Fibroblast of upper back skin (primary cell): ENCODE measurements around the gene ZNF101.
"Not testable (repeated sequence)": the region's sequence is repeated elsewhere in the genome, so short reads cannot be mapped to it uniquely, and the experiment has no call there.

Source experiments
- DNase-seq: peaks from one replicate; pipeline ENCODE4 v3.0.0-alpha.2; 2013

Gene ZNF101

GRCh38 chr19:19662344-19662743 is 6.3 kb upstream of the ZNF101 start:
- no peak for DNase-seq

- no peak for DNase-seq
These were observed 5.8 kb upstream of the ZNF101 start for GRCh38 chr19:19662871-19663255.

DNA sequence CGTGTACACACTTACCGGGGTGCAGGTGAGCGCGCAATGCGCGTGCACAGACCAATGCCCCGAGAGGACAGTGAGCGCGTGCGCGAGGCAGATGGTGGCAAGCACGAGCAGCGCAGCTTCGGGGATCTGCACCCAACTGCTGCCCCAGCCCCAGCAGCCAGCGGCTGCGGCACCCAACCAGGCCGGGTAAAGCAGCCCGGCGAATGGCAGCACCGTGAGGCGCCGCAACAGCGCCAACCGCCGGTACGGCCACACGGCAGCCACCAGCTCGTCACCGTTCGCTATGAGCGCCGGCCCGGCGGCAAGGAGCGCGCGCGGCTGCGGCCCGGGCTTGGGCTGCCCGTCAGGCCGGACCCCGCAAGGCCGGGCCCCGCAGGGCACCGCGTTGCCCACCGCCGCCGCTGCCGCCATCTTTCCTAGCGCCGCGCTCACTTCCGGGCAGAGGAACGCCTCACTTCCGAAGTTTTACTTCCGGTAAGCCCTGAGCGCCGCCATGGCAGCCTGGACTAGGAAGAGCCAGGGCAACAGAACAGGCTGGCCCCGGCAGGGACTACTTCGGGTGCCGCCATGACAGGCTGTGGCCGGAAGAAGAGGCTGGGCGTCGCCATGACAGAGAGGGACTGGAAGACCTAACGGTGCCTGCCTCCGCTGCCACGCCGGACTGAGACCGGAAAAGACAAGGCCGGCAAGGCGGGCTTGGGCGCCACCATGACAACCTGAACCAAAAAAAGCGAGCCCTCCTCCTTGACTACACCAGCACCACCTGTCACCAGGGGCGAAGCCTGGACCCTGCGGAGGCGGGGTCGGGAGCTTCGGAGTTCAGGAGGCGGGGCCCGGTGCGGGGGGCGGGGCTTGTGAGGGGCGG is 5.2 kb upstream of the ZNF101 start, which contains the start of gene ATP13A1:
Gene ATP13A1, minus strand, starts transcription at position 421 of the 865 bp plus-strand sequence. Its CDS starts 10 bp downstream, at position 411.
- DNase-seq: peak; percentile 98

DNA sequence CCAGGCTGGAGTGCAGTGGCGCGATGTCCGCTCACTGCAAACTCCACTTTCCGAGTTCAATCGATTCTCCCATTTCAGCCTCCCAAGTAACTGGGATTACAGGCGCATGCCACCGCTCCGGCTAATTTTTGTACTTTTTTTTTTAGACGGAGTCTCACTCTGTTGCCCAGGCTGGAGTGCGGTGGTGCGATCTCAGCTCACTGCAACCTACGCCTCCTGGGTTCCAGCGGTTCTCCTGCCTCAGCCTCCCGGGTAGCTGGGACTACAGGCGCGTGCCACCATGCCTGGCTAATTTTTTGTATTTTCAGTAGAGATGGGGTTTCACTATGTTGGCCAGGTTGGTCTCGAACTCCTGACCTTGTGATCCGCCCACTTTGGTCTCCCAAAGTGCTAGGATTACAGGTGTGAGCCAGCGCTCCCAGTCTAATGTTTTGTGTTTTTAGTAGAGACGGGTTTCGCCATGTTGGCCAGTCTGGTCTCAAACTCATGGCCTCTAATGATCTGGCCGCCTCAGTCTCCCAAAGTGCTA is 3.2 kb upstream of the ZNF101 start:
- not testable (repeated sequence) for DNase-seq

DNA sequence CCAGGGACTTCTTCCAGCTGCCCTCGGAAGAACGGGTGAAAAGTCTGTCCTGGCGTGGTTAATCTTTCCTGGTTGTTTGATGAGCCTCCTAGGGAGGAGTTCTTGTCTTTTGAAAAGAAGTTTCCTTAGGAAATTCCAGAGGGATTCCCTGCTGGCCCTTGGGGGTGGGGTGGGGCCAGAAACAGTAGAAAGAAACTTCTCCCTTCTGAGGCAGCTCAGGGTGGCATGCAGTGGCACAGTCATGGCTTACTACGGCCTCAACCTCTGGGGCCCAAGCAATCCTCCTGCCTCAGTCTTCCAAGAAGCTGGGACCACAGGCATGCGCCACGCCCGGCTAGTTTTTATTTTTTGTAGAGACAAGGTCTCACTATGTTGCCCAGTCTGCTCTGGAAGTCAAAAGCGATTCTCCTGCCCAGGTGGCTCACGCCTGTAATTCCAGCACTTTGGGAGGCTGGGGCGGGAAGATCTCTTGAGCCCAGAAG is 1.5 kb downstream of the ZNF101 start:
- no peak for DNase-seq

DNA sequence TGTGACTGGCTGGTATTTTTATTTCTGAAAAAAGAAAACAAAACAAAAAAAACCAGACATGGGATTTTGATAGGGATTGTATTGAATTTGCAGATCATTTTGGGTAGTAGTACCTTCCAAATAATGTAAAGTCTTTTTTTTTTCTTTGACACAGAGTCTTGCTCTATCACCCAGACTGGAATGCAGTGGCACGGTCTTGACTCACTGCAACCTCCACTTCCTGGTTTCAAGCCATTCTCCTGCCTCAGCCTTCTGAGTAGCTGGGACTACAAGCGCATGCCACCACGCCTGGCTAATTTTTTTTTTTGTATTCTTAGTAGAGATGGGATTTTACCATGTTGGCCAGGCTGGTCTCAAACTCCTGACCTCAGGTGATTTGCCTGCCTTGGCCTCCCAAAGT is 4.2 kb downstream of the ZNF101 start:
- no peak for DNase-seq

DNA sequence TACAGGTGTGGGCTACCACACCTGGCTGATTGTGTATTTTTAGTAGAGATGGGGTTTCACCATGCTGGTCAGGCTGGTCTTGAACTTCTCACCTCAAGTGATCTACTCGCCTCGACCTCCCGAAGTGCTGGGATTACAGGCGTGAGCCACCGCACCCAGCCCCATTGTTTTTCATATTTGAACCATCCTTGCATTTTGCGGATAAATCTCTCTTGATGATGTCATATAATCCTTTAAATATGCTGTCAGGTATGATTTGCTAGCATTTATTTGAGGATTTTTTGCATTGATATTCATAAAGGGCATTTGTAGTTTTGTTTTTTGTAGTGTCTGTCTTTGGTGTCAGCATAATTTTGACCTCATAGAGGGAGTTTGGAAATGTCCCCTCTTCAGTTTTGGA is 5.7 kb downstream of the ZNF101 start:
- no peak for DNase-seq

DNA sequence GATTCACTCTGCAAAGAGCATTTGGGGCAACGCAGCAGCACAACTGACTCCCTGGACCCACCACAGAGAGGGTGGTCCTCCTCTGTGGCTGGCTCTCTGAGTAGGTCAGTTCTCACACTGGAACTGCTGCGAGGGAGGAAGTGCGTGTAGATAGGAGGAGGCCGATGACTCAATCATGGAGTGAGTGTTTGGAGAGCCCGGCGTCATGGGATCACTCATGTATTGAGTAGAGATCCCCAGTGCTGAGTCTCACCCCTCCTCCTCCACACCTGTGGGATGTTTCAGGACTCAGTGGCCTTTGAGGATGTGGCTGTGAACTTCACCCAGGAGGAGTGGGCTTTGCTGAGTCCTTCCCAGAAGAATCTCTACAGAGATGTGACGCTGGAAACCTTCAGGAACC is 8.9 kb downstream of the ZNF101 start:
- DNase-seq: no peak

DNA sequence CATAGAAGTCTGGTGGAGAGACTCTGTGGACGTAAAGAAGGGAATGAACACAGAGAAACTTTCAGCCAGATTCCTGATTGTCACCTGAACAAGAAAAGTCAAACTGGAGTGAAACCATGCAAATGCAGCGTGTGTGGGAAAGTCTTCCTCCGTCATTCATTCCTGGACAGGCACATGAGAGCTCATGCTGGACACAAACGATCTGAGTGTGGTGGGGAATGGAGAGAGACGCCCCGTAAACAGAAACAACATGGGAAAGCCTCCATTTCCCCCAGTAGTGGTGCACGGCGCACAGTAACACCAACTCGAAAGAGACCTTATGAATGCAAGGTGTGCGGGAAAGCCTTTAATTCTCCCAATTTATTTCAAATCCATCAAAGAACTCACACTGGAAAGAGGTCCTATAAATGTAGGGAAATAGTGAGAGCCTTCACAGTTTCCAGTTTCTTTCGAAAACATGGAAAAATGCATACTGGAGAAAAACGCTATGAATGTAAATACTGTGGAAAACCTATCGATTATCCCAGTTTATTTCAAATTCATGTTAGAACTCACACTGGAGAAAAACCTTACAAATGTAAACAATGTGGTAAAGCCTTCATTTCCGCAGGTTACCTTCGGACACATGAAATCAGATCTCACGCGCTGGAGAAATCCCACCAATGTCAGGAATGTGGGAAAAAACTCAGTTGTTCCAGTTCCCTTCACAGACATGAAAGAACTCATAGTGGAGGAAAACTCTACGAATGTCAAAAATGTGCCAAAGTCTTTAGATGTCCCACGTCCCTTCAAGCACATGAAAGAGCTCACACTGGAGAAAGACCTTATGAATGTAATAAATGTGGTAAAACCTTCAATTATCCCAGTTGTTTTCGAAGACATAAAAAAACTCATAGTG is 10.8 kb downstream of the ZNF101 start:
- no peak for DNase-seq

DNA sequence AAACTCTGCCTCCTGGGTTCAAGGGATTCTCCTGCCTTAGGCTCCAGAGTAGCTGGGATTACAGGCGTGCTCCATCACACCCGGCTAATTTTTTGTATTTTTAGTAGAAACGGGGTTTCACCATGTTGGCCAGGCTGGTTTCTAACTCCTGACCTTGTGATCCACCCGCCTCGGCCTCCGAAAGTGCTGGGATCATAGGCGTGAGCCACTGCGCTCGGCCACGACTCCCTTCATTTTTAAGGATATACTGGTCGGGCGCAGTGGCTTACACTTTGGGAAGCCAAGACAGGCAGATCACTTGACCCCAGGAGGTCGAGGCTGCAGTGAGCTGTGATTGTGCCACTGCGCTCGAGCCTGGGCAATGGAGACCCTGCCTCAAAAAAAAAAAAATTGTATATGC is 17.5 kb downstream of the ZNF101 start:
- DNase-seq: not testable (repeated sequence)

- no peak for DNase-seq
These were observed 17.9 kb downstream of the ZNF101 start for GRCh38 chr19:19686580-19686979.

- no peak for DNase-seq
These were observed 18.5 kb downstream of the ZNF101 start for GRCh38 chr19:19687090-19687489.

DNA sequence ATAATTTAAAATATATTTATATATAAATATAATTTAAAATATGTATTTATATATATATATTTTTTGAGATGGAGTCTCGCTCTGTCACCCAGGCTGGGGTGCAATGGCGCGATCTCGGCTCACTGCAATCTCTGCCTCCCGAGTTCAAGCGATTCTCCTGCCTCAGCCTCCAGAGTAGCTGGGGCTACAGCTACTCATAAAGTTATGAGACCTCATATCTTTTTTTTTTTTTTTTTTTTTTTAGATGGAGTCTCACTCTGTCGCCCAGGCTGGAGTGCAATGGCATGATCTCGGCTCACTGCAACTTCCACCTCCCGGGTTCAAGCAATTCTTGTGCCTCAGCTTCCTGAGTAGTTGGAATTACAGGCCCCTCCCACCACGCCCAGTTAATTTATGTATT is 20.4 kb downstream of the ZNF101 start:
- DNase-seq: not testable (repeated sequence)

- DNase-seq: no peak
These were observed 23.0 kb downstream of the ZNF101 start for GRCh38 chr19:19691683-19692082.

GRCh38 chr19:19696386-19696785 is 27.7 kb downstream of the ZNF101 start:
- no peak for DNase-seq

DNA sequence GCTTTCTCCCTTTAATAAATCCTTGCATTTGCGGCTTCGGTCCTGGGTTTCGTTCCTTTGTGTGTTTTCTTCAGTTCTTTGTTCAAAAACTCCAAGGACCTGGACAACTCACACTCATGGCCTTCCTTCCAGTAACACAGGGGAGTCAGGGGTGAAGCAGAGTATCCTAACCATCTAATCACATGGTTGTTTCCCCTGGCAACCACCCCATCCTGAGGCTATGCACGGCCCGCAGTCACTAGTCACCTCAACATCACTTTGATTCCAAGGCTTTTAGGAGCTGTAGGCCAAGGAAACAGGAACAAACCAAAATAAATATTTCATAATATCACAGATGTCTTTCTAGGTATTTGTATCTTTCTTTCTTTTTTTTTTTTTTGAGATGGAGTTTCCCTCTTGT is 28.9 kb downstream of the ZNF101 start:
- no peak for DNase-seq

- DNase-seq: not testable (repeated sequence)
These were observed 31.9 kb downstream of the ZNF101 start for GRCh38 chr19:19700493-19700892.

DNA sequence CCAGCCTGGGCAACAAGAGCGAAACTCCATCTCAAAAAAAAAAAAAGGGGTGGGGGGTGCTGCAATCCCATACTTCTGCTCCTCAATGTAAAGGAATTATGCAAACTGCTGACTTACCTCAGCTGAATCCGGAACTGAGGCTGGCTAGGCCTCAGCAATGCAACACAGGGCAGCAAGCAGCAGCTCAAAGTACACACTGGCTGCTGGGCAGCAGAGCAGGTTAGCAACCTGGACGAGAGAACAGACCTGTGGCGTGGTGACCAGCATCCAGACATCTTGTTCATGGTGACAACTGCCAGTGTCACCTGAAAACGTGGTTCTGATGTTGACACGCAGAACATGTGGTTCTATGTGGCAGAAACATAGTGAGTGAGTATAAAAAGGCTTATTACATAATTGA is 36.2 kb downstream of the ZNF101 start:
- no peak for DNase-seq

GRCh38 chr19:19710506-19710905 is 41.9 kb downstream of the ZNF101 start:
- DNase-seq: no peak

GRCh38 chr19:19711306-19711933 is 42.8 kb downstream of the ZNF101 start:
- no peak for DNase-seq

GRCh38 chr19:19711934-19712828 is 43.5 kb downstream of the ZNF101 start:
- DNase-seq: no peak

DNA sequence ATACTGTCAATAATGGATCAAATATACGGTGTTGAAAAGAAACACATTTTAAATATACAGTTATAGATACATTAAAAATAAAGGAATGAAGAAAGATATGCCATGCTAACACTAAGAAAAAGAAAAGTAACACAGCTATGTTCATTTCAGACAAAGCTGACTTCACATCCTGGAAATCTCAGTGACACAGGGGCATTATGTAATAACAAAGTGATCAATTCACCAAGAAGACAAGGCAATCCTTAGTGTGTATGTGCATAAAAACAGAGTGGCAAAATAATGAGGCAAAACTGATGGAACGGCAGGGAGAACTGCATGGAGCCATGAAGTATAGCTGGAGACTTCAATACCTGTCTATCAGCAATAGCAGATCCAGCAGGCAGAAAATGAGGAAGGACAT is 51.2 kb downstream of the ZNF101 start:
- DNase-seq: no peak
